ENCODE data around the gene HACL1.

DNA sequence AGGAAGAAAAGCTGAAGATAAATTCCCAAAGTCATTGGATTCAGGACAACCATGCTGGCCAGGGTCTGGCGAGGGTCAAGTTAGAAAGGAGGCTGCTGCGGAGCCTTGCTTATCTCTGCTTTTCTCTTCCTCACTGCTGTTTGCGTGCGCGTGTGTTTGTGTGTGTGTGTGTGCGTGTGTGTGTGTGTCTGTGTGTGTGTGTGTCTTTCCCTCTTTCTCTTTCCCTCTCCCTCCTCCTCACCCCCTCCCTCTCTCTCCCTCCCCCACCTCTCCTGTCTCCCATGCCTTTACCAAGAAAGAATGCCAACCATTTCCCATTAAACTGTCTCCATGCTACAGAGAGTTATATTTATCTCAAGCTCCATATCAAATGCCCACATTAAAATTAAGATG, 79.8 kb downstream of the HACL1 start, which contains the start of gene COLQ:
- TF ChIP-seq CTCF (IDR thresholded peaks at IDR 0.05) (no peak), ZFX (IDR thresholded peaks at IDR 0.05; ENCODE audit: borderline replicate concordance) (no peak)

All from 22Rv1 (cell line).